ENCODE results near the gene HEXB. TPM values are rescaled to one million over a fixed set of nuclear protein-coding genes. Genes with fewer than 3 reads are reported as not detected.

Gene HEXB
- total and polyA plus RNA-seq, 11 donors: 71.3 to 278 (median 106) TPM

- DNase-seq (no peak), ATAC-seq (no peak)
- H3K27ac ChIP-seq: no peak overlapping the region
- no peaks in the 10 kb centered on the region for H3K27me3 ChIP-seq
- peaks cover 0 to 8% (median 0%) of the 10 kb centered on the region in 12 donors for H3K4me1 ChIP-seq
- intact Hi-C loops (cut with DNase I): no loop called here
- no peaks in the 10 kb centered on the region for H3K9me3 ChIP-seq
- H3K4me3 ChIP-seq: no peak overlapping the region
- no peak for TF ChIP-seq CTCF (IDR thresholded peaks at IDR 0.05)
- no peak for TF ChIP-seq POLR2A (IDR thresholded peaks at IDR 0.05)
- H3K36me3 ChIP-seq: no peaks in the 10 kb centered on the region
- WGBS, 4 donors: 29 to 61% (median 50%) methylated on average over 1 of the region's 1 CpG
Observed at GRCh38 chr5:74665816-74666215, 19.2 kb upstream of the HEXB start.

DNA sequence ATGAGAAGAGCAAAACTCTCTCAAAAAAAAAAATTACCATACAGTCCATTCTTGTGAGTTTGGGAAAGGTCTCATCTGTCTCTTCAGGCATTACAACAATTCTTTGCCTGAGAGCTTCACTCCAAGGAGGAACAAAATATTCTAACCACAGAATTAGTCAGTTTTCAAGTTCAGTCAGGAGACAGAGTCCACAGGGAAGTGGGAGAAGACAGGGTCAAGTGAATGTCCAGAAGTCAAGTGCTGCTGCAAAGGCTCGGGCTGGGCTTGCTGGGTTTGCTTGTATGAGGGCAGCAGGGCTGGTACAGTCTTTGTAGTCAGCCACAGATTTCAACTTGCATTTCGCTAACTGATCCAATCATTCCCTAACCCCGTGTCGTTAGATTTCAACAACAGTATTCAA lies 17.6 kb upstream of the HEXB start:
- H3K4me3 ChIP-seq: no peak overlapping the region
- no peaks in the 10 kb centered on the region for H3K36me3 ChIP-seq
- H3K27ac ChIP-seq: no peak overlapping the region
- H3K9me3 ChIP-seq: no peaks in the 10 kb centered on the region
- DNase-seq: no peak
- H3K27me3 ChIP-seq: no peaks in the 10 kb centered on the region
- intact Hi-C loops (cut with DNase I): no loop called here
- no peak for ATAC-seq
- no peak for TF ChIP-seq CTCF (IDR thresholded peaks at IDR 0.05)
- TF ChIP-seq POLR2A (IDR thresholded peaks at IDR 0.05): no peak
- H3K4me1 ChIP-seq: peaks cover 0 to 13% (median 1%) of the 10 kb centered on the region in 12 donors
- 77 to 87% (median 79%) methylated on average over 4 of the region's 4 CpGs for WGBS, 4 donors

DNA sequence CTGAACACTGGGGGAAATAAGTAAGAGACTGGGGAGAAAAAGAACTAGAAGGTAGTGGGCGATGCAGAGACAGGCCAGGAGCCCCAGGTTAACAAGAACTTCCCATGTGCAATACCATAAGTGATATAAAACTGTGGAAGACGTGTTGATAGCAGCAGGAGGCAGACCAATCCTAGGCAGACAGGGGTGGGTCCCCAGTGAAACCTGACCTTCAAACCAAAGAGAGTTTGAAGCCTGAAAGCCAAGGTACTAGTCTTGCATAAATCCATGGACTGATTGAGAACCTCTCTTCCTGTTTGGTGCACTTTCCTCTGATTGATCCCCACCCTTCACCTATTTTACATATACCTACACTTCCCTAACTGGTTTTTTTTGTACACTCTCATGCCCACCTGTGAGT lies 15.2 kb upstream of the HEXB start:
- no peak for DNase-seq
- Histone ChIP-seq H3K27ac (no peak overlapping the region), H3K4me3 (no peak overlapping the region), H3K9me3 (no peaks in the 10 kb centered on the region), H3K27me3 (no peaks in the 10 kb centered on the region), H3K36me3 (no peaks in the 10 kb centered on the region), H3K4me1 (peaks cover 0 to 21% (median 4%) of the 10 kb centered on the region in 12 donors)
- no peak for ATAC-seq
- WGBS, 4 donors: 70 to 87% (median 83%) methylated on average over 2 of the region's 2 CpGs
- intact Hi-C loops (cut with DNase I): loop anchor here in 6 of 10 donors (5.0 to 10.0 kb wide), 2 partner anchors 245 to 247 kb away; no protein-coding TSS in a partner anchor
- TF ChIP-seq CTCF (IDR thresholded peaks at IDR 0.05) (no peak), POLR2A (IDR thresholded peaks at IDR 0.05) (no peak)

GRCh38 chr5:74670396-74671038 lies 14.5 kb upstream of the HEXB start:
- ATAC-seq: no peak
- Histone ChIP-seq H3K36me3 (no peaks in the 10 kb centered on the region), H3K9me3 (no peaks in the 10 kb centered on the region), H3K4me3 (no peak overlapping the region), H3K4me1 (peaks cover 0 to 21% (median 4%) of the 10 kb centered on the region in 12 donors), H3K27me3 (no peaks in the 10 kb centered on the region), H3K27ac (no peak overlapping the region)
- no peak for DNase-seq
- 76 to 91% (median 88%) methylated on average over 8 to 11 of the region's 11 CpGs for WGBS, 4 donors
- TF ChIP-seq POLR2A (IDR thresholded peaks at IDR 0.05) (no peak), CTCF (IDR thresholded peaks at IDR 0.05) (no peak)
- intact Hi-C loops (cut with DNase I): loop anchor here in 6 of 10 donors (5.0 to 10.0 kb wide), 2 partner anchors 244 to 247 kb away; no protein-coding TSS in a partner anchor
